ENCODE data around the gene TMEM229B.

Gene TMEM229B

DNA sequence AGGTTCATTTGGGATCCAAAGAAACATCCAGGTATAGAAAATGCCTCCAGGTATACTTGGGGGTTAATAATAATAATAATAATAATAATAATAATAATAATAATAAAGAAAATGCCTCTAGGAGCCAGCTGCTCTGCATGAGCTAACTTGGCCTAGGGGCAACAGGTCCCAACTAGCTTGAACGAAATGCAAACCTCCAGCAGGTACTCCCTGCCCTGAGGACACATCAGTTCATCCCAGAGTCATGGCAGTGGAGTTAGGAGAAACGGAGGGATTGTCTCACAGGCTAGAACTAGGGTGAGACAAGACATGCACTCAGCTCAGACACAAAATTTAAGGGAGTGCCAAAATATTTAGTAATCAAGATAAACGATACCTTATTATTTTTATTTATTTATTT is 12.5 kb upstream of the TMEM229B start:
- Histone ChIP-seq H3K23ac (ENCODE audit: low read length in 2 of 2) (no peak overlapping the region), H4K8ac (ENCODE audit: low read length) (no peak overlapping the region), H3K4me3 (ENCODE audit: insufficient read depth in 1 of 2, low read depth in 1 of 2, low read length in 2 of 2) (no peak overlapping the region), H3K27ac (ENCODE audit: low read length, poor library complexity, severe bottlenecking) (no peak overlapping the region), H3K4me1 (ENCODE audit: control insufficient read depth, insufficient read depth, low read depth, low read length) (no peaks in the 10 kb centered on the region), H3K14ac (ENCODE audit: low read length in 2 of 2) (no peak overlapping the region), H2AK5ac (ENCODE audit: low read length, severe bottlenecking) (no peak overlapping the region), H2AFZ (ENCODE audit: low read depth, low read length) (no peak overlapping the region), H3K27me3 (ENCODE audit: control insufficient read depth in 1 of 2, insufficient read depth in 1 of 2, low read length in 2 of 2) (peaks cover 0 to 4% of the 10 kb centered on the region in 2 experiments), H3K9me3 (ENCODE audit: control insufficient read depth, low read length) (no peaks in the 10 kb centered on the region), H3K36me3 (ENCODE audit: control insufficient read depth in 1 of 2, insufficient read depth in 2 of 2, low read depth in 1 of 2, low read length in 2 of 2) (no peaks in the 10 kb centered on the region), H2BK5ac (ENCODE audit: low read depth, low read length, poor library complexity, severe bottlenecking) (no peak overlapping the region), H2BK120ac (ENCODE audit: low read depth, low read length) (no peak overlapping the region), H3K4me2 (ENCODE audit: low read length, poor library complexity, severe bottlenecking) (no peak overlapping the region), H3K9ac (ENCODE audit: low read length) (no peak overlapping the region), H2BK12ac (ENCODE audit: low read length in 2 of 2) (no peak overlapping the region), H3K79me1 (replicated peaks; ENCODE audit: low read length, poor library complexity, severe bottlenecking) (no peaks in the 10 kb centered on the region), H3K4ac (ENCODE audit: low read depth in 1 of 2, low read length in 2 of 2) (no peak overlapping the region), H3K18ac (ENCODE audit: low read depth in 1 of 2, low read length in 2 of 2) (no peak overlapping the region), H4K91ac (ENCODE audit: low read length) (no peak overlapping the region), H2BK15ac (ENCODE audit: low read depth, poor library complexity, severe bottlenecking) (no peak overlapping the region)
- 92% methylated on average over 1 of the region's 3 CpGs for WGBS
- no peak for DNase-seq

DNA sequence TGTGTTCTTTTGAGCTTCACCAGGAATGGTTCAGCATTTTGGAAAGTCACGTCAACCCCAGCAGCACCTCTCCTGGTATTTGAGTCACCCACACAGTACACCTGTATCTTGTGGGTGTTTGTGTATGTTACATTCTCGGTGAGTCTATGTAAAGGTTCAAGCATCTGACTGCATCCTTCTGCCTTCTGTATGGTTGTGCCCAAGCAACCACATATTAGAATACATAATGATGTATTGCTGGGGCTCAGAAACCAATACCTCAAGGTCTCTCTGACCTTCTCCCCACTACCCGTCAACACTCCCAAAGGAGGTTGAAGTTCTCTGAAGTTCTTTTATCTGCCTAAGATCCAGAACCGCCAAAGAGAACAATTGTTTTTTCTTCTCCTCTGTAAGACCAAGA is 9.2 kb upstream of the TMEM229B start:
- H3K4me1 ChIP-seq (ENCODE audit: control insufficient read depth, insufficient read depth, low read depth, low read length) = no peaks in the 10 kb centered on the region
- H2BK12ac ChIP-seq (ENCODE audit: low read length in 2 of 2) = no peak overlapping the region
- H3K27me3 ChIP-seq (ENCODE audit: control insufficient read depth in 1 of 2, insufficient read depth in 1 of 2, low read length in 2 of 2) = no peaks in the 10 kb centered on the region
- no peak for DNase-seq
- H3K14ac ChIP-seq (ENCODE audit: low read length in 2 of 2) = no peak overlapping the region
- H4K8ac ChIP-seq (ENCODE audit: low read length) = no peak overlapping the region
- no peak overlapping the region for H3K4me2 ChIP-seq (ENCODE audit: low read length, poor library complexity, severe bottlenecking)
- H3K27ac ChIP-seq (ENCODE audit: low read length, poor library complexity, severe bottlenecking) = no peak overlapping the region
- H3K79me1 ChIP-seq (replicated peaks; ENCODE audit: low read length, poor library complexity, severe bottlenecking) = no peaks in the 10 kb centered on the region
- no peak overlapping the region for H2AK5ac ChIP-seq (ENCODE audit: low read length, severe bottlenecking)
- H3K4ac ChIP-seq (ENCODE audit: low read depth in 1 of 2, low read length in 2 of 2) = no peak overlapping the region
- H3K36me3 ChIP-seq (ENCODE audit: control insufficient read depth in 1 of 2, insufficient read depth in 2 of 2, low read depth in 1 of 2, low read length in 2 of 2) = no peaks in the 10 kb centered on the region
- H2AFZ ChIP-seq (ENCODE audit: low read depth, low read length) = no peak overlapping the region
- H3K18ac ChIP-seq (ENCODE audit: low read depth in 1 of 2, low read length in 2 of 2) = no peak overlapping the region
- 91% methylated on average over 2 of the region's 4 CpGs for WGBS
- no peak overlapping the region for H2BK5ac ChIP-seq (ENCODE audit: low read depth, low read length, poor library complexity, severe bottlenecking)
- peaks cover 19% of the 10 kb centered on the region for H3K9me3 ChIP-seq (ENCODE audit: control insufficient read depth, low read length)
- H3K23ac ChIP-seq (ENCODE audit: low read length in 2 of 2) = no peak overlapping the region
- H4K91ac ChIP-seq (ENCODE audit: low read length) = no peak overlapping the region
- no peak overlapping the region for H2BK120ac ChIP-seq (ENCODE audit: low read depth, low read length)
- H2BK15ac ChIP-seq (ENCODE audit: low read depth, poor library complexity, severe bottlenecking) = no peak overlapping the region
- H3K4me3 ChIP-seq (ENCODE audit: insufficient read depth in 1 of 2, low read depth in 1 of 2, low read length in 2 of 2) = no peak overlapping the region
- H3K9ac ChIP-seq (ENCODE audit: low read length) = no peak overlapping the region

DNA sequence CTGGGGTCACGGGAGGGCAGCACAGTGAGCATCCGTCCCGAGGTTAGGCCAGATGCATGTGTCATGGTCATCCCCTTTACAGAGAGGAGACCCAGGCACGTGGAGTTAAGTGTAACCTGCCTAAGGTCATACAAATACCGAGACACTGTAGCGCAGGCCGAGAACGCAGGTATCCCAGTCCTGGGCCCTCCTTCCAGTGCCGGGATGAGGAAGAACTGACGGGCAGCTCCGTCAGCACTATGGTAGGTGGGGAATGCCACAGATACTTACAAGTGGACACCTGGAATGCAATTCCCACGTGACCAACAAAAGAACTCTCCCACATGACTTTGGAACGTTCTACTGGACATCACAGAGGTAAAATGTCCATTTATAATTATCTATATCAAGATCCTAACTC is 8.7 kb upstream of the TMEM229B start:
- H3K4me2 ChIP-seq (ENCODE audit: low read length, poor library complexity, severe bottlenecking) = no peak overlapping the region
- no peak overlapping the region for H2BK15ac ChIP-seq (ENCODE audit: low read depth, poor library complexity, severe bottlenecking)
- no peak overlapping the region for H3K14ac ChIP-seq (ENCODE audit: low read length in 2 of 2)
- H2AK5ac ChIP-seq (ENCODE audit: low read length, severe bottlenecking) = no peak overlapping the region
- H2BK120ac ChIP-seq (ENCODE audit: low read depth, low read length) = no peak overlapping the region
- no peak overlapping the region for H2BK5ac ChIP-seq (ENCODE audit: low read depth, low read length, poor library complexity, severe bottlenecking)
- H3K4me1 ChIP-seq (ENCODE audit: control insufficient read depth, insufficient read depth, low read depth, low read length) = no peaks in the 10 kb centered on the region
- H3K27me3 ChIP-seq (ENCODE audit: control insufficient read depth in 1 of 2, insufficient read depth in 1 of 2, low read length in 2 of 2) = peaks cover 0 to 3% of the 10 kb centered on the region in 2 experiments
- H3K36me3 ChIP-seq (ENCODE audit: control insufficient read depth in 1 of 2, insufficient read depth in 2 of 2, low read depth in 1 of 2, low read length in 2 of 2) = no peaks in the 10 kb centered on the region
- H3K4ac ChIP-seq (ENCODE audit: low read depth in 1 of 2, low read length in 2 of 2) = no peak overlapping the region
- no peak overlapping the region for H4K91ac ChIP-seq (ENCODE audit: low read length)
- H2AFZ ChIP-seq (ENCODE audit: low read depth, low read length) = no peak overlapping the region
- no peak overlapping the region for H3K27ac ChIP-seq (ENCODE audit: low read length, poor library complexity, severe bottlenecking)
- H3K4me3 ChIP-seq (ENCODE audit: insufficient read depth in 1 of 2, low read depth in 1 of 2, low read length in 2 of 2) = no peak overlapping the region
- no peak overlapping the region for H2BK12ac ChIP-seq (ENCODE audit: low read length in 2 of 2)
- H3K9me3 ChIP-seq (ENCODE audit: control insufficient read depth, low read length) = peaks cover 24% of the 10 kb centered on the region
- no peak overlapping the region for H3K18ac ChIP-seq (ENCODE audit: low read depth in 1 of 2, low read length in 2 of 2)
- no peak for DNase-seq
- WGBS = 82% methylated on average over 13 of the region's 13 CpGs
- no peak overlapping the region for H3K23ac ChIP-seq (ENCODE audit: low read length in 2 of 2)
- H4K8ac ChIP-seq (ENCODE audit: low read length) = no peak overlapping the region
- no peaks in the 10 kb centered on the region for H3K79me1 ChIP-seq (replicated peaks; ENCODE audit: low read length, poor library complexity, severe bottlenecking)
- H3K9ac ChIP-seq (ENCODE audit: low read length) = no peak overlapping the region

DNA sequence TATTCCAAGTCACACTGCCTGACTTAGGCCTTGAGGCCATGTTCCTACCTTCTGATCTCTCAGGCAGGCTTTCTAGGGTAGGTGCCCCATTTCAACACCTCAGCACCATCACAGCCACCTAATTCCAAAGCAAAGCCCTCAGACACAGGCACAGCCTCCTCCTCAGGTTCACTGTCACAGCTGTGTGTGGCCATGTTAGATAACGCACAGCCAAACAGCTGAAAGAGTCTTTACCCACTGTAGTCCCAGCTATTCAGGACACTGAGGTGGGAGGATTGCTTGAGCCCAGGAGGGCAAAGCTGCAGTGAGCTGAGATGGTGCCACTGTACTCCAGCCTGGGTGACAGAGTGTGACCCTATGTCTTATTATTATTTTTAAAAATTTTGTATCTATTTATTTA is 7.3 kb upstream of the TMEM229B start:
- H3K4me3 ChIP-seq (ENCODE audit: insufficient read depth in 1 of 2, low read depth in 1 of 2, low read length in 2 of 2) = no peak overlapping the region
- H2AFZ ChIP-seq (ENCODE audit: low read depth, low read length) = no peak overlapping the region
- no peak overlapping the region for H3K23ac ChIP-seq (ENCODE audit: low read length in 2 of 2)
- no peak overlapping the region for H2AK5ac ChIP-seq (ENCODE audit: low read length, severe bottlenecking)
- H3K9ac ChIP-seq (ENCODE audit: low read length) = no peak overlapping the region
- peaks cover 24% of the 10 kb centered on the region for H3K9me3 ChIP-seq (ENCODE audit: control insufficient read depth, low read length)
- H3K79me1 ChIP-seq (replicated peaks; ENCODE audit: low read length, poor library complexity, severe bottlenecking) = no peaks in the 10 kb centered on the region
- H2BK120ac ChIP-seq (ENCODE audit: low read depth, low read length) = no peak overlapping the region
- H3K27ac ChIP-seq (ENCODE audit: low read length, poor library complexity, severe bottlenecking) = no peak overlapping the region
- H3K4me1 ChIP-seq (ENCODE audit: control insufficient read depth, insufficient read depth, low read depth, low read length) = no peaks in the 10 kb centered on the region
- H3K18ac ChIP-seq (ENCODE audit: low read depth in 1 of 2, low read length in 2 of 2) = no peak overlapping the region
- H3K4ac ChIP-seq (ENCODE audit: low read depth in 1 of 2, low read length in 2 of 2) = no peak overlapping the region
- 100% methylated on average over 1 of the region's 1 CpG for WGBS
- no peak overlapping the region for H2BK12ac ChIP-seq (ENCODE audit: low read length in 2 of 2)
- no peak for DNase-seq
- H3K27me3 ChIP-seq (ENCODE audit: control insufficient read depth in 1 of 2, insufficient read depth in 1 of 2, low read length in 2 of 2) = peaks cover 0 to 17% of the 10 kb centered on the region in 2 experiments
- H4K8ac ChIP-seq (ENCODE audit: low read length) = no peak overlapping the region
- no peak overlapping the region for H2BK15ac ChIP-seq (ENCODE audit: low read depth, poor library complexity, severe bottlenecking)
- H4K91ac ChIP-seq (ENCODE audit: low read length) = no peak overlapping the region
- H3K4me2 ChIP-seq (ENCODE audit: low read length, poor library complexity, severe bottlenecking) = no peak overlapping the region
- H3K14ac ChIP-seq (ENCODE audit: low read length in 2 of 2) = no peak overlapping the region
- H3K36me3 ChIP-seq (ENCODE audit: control insufficient read depth in 1 of 2, insufficient read depth in 2 of 2, low read depth in 1 of 2, low read length in 2 of 2) = no peaks in the 10 kb centered on the region
- H2BK5ac ChIP-seq (ENCODE audit: low read depth, low read length, poor library complexity, severe bottlenecking) = no peak overlapping the region

Measured in mesenchymal stem cell (in vitro differentiated cells and primary cell).